ENCODE data around the gene SMPD3. TPM values are rescaled to one million over a fixed set of nuclear protein-coding genes. Genes with fewer than 3 reads are reported as not detected.

Gene SMPD3
- total RNA-seq, 1 experiment from 2014 or later = 1.4 TPM

- TF ChIP-seq STAT6 (CRISPR knock-in tag; conservative IDR thresholded peaks at IDR 0.05; ENCODE audit: low read depth) (no peak), USF2 (CRISPR knock-in tag; IDR thresholded peaks at IDR 0.05) (no peak), ZNF671 (CRISPR knock-in tag; IDR thresholded peaks at IDR 0.05) (no peak), TP53 (CRISPR knock-in tag; IDR thresholded peaks at IDR 0.05) (no peak), TCF7 (CRISPR knock-in tag; IDR thresholded peaks at IDR 0.05; ENCODE audit: low read depth) (no peak), GTF2I (CRISPR knock-in tag; conservative IDR thresholded peaks at IDR 0.05) (no peak)
- TF ChIP-seq, protein P1, sequence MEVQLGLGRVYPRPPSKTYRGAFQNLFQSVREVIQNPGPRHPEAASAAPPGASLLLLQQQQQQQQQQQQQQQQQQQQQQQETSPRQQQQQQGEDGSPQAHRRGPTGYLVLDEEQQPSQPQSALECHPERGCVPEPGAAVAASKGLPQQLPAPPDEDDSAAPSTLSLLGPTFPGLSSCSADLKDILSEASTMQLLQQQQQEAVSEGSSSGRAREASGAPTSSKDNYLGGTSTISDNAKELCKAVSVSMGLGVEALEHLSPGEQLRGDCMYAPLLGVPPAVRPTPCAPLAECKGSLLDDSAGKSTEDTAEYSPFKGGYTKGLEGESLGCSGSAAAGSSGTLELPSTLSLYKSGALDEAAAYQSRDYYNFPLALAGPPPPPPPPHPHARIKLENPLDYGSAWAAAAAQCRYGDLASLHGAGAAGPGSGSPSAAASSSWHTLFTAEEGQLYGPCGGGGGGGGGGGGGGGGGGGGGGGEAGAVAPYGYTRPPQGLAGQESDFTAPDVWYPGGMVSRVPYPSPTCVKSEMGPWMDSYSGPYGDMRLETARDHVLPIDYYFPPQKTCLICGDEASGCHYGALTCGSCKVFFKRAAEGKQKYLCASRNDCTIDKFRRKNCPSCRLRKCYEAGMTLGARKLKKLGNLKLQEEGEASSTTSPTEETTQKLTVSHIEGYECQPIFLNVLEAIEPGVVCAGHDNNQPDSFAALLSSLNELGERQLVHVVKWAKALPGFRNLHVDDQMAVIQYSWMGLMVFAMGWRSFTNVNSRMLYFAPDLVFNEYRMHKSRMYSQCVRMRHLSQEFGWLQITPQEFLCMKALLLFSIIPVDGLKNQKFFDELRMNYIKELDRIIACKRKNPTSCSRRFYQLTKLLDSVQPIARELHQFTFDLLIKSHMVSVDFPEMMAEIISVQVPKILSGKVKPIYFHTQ (CRISPR knock-in tag; IDR thresholded peaks at IDR 0.05) = no peak
Observed at GRCh38 chr16:68360547-68360946, 87.8 kb downstream of the SMPD3 start (continued).

DNA sequence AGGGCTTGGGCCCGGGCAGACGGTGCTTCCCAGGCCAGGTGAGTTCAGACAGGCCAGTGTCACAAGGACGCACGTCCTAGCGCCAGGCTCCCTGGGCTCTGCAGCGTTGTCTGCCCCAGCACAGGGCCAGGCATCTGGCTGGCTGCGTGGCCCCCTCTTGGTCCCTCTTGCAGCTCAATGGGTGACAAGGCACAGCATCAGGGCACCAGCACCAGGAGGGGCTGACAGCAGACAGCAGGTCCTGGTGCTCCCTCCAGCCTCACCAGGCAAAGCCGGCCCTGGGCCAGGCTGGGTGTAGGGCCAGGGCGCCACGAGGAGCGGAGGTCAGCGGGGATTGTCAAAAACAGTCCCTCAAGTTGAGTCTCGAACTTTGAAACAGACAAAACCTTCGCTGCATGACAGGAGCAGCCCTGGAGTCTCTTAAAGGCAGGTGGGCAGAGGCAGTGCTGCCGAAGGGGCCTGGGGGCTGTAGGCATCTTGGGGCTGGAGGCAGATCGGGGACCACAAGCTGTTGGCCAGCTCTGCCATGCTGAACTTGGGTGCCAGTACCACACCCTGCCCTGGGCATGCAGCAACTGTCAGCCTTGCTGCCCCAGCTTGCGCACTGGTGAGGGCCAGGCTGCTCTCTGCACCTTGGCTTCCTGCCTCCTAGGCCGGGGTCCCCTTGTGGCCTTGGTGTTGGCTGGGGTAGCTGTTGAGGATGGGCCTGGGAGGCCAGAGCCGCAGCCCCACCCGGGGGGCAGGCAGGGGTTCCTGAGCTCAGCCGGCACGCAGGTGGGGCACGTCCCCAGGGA is 88.7 kb downstream of the SMPD3 start:
- H3K27me3 Mint-ChIP-seq (ENCODE audit: low read depth) = no peaks in the 10 kb centered on the region
- no peaks in the 10 kb centered on the region for H3K9me3 Mint-ChIP-seq
- DNase-seq (ENCODE audit: low spot score) = no peak
- no peak overlapping the region for H3K27ac Mint-ChIP-seq
- peaks cover 11% of the 10 kb centered on the region; the same call in 1 of the 2 replicates for H3K4me1 Mint-ChIP-seq
- no peak overlapping the region for H3K4me3 Mint-ChIP-seq
- ATAC-seq = no peak
- CTCF ChIA-PET = interaction anchor here (0.8 to 2.6 kb wide), 3 partner anchors 10 to 150 kb away, joined by 4 to 11 read pairs (median 10); no protein-coding TSS in a partner anchor
- POLR2A ChIA-PET = no interaction called here
- peaks cover 3% of the 10 kb centered on the region for H3K36me3 Mint-ChIP-seq
- no peak for TF ChIP-seq CREB1 (CRISPR knock-in tag; IDR thresholded peaks at IDR 0.05)
- TF ChIP-seq FOXP1 (CRISPR knock-in tag; IDR thresholded peaks at IDR 0.05; ENCODE audit: borderline replicate concordance) = no peak
- TF ChIP-seq TEAD4 (CRISPR knock-in tag; IDR thresholded peaks at IDR 0.05) = no peak
- TF ChIP-seq ZBTB21 (CRISPR knock-in tag; IDR thresholded peaks at IDR 0.05; ENCODE audit: borderline replicate concordance) = no peak
- TF ChIP-seq NFATC4 (CRISPR knock-in tag; IDR thresholded peaks at IDR 0.05) = no peak
- no peak for TF ChIP-seq AFF4 (CRISPR knock-in tag; IDR thresholded peaks at IDR 0.05; ENCODE audit: borderline replicate concordance)
- no peak for TF ChIP-seq ETV6 (CRISPR knock-in tag; IDR thresholded peaks at IDR 0.05)
- TF ChIP-seq, protein P2, sequence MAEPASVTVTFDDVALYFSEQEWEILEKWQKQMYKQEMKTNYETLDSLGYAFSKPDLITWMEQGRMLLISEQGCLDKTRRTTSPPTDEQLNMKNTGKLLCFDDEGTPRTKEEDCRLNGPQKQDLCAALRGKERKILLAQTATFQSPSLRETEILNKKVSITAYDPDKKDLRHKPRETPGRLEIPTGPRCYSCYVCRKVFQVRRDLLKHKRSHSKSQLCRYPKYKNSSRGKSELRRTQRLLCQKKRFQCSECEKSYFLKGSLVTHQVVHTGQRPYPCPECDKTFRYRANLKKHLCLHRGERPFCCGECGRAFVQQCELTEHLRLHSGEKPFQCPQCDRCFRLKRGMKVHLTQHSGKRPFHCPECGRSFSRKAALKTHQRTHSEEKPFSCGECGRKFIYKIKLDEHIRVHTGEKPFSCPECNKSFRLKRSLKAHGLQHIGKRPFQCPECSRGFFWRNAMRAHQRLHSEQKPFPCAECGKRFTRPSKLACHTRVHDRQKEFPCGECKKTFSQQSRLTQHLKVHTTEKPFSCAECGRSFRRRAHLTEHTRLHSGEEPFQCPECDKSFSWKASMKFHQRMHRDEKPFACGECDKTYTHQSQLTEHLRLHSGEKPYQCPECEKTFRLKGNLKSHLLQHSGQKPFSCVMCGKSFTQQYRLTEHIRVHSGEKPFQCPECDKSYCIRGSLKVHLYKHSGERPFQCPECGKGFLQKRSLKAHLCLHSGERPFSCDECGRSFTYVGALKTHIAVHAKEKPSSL (CRISPR knock-in tag; conservative IDR thresholded peaks at IDR 0.05) = no peak
- no peak for TF ChIP-seq NR3C1 (CRISPR knock-in tag; conservative IDR thresholded peaks at IDR 0.05; ENCODE audit: low read depth)
- no peak for TF ChIP-seq OVOL2 (CRISPR knock-in tag; IDR thresholded peaks at IDR 0.05; ENCODE audit: borderline replicate concordance)
- TF ChIP-seq GTF2I (CRISPR knock-in tag; conservative IDR thresholded peaks at IDR 0.05) = no peak

Data from WTC11 (cell line).